HG03439 (cell line): Measurements from ENCODE around the gene FZD1.

Source experiments
- ATAC-seq: cut with Tn5 transposase; IDR thresholded peaks from one replicate; pipeline ENCODE4 v1.9.1; 2021; ENCODE audit warnings: mild to moderate bottlenecking, moderate library complexity; ENCODE audit not compliant: unreplicated experiment

The FZD1 gene

DNA sequence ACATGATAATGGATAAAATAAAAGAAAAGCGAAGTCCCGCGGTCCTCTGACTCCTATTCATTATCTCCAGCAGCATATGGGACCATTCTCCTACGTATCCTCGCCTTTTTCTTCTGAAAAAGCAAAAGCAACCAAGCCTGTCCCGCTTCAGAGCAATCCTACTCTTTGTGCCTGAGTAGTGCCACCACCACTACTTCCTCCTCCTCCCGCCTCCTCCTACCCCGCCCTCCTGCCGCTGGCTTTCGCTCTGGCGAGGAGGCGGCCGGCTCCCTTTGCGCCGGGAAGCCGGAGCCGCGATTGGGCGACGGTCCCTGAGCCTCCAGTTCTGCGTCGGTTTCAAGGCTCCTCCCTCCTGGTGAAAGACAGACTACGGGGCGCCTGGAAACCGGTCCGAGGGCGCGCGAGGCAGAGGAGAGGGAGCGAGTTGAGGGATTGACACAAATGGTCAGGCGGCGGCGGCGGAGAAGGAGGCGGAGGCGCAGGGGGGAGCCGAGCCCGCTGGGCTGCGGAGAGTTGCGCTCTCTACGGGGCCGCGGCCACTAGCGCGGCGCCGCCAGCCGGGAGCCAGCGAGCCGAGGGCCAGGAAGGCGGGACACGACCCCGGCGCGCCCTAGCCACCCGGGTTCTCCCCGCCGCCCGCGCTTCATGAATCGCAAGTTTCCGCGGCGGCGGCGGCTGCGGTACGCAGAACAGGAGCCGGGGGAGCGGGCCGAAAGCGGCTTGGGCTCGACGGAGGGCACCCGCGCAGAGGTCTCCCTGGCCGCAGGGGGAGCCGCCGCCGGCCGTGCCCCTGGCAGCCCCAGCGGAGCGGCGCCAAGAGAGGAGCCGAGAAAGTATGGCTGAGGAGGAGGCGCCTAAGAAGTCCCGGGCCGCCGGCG lies at the start of gene FZD1:
Gene FZD1, plus strand, starts transcription at position 388 of the 878 bp plus-strand sequence. Its CDS starts 448 bp downstream, at position 836.
- ATAC-seq = peak; percentile 93

DNA sequence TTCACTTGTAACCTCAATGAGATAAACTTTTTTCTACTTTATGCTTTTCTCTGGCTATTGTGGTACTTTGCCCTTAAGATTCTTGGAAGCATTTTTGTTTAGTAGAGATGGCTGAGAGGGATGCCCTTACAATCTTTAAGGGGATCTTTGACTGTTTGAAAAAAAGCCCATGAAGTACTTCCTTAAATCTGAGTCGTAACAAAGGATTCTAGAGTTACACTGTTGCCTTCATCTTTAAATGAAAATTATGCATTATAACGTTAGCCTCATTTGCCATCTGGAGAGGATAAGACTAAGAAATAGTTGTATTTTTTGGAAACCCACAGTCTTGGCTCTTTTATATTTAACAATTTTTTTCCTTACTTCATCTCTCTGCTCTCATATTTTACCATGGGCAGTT lies 37.8 kb upstream of the FZD1 start:
- ATAC-seq = no peak

DNA sequence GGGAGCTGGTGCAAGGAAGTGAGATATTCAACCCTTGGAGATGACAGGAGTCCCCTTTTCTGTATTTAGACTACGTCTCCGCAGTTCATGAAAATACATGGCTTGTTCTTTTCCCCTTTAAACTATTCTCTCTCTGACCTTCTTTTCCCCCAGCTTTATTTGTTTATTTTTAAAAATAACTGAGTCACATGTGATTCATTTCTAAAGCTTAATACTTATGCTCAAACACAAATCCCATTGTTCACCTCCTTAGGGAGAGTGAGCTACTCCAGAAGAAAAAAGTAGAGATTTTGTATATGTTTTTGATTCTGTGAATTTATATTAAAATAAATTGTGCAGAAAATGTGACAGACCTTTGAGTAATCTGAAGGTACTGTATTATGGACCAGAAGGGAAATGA lies 35.9 kb upstream of the FZD1 start:
- no peak for ATAC-seq

DNA sequence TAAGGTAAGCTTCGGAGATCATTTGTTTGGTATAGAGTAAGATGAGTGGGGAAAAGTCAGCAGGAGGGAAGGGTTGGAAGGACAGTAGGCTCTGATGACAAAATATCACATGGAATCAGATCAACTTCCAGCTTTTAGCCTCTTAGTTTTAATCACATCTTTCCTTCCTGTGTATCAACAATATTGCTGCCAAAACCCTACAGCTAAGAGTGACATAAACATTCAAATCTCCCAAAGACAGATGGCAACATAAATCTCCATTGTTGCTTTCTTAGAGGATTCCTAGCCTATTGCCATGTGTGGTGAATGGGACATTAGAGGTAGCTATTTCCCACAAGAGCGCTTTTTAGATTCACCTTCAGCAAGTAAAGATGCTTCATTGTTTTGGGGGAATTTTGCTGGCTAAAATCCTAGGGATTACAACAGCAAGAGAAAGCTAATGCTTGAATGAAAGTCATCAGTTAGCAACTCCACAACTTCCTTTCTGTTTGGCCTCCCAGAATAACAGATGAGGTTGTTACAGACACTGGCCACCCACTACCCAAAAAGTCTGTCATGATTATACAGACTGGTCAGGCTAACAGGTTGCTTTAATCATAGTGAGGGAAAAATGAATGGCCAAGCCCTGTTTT lies 35.2 kb upstream of the FZD1 start:
- ATAC-seq = no peak

GRCh38 chr7:91230100-91230499 lies 34.1 kb upstream of the FZD1 start:
- no peak for ATAC-seq

GRCh38 chr7:91230503-91230902 lies 33.7 kb upstream of the FZD1 start:
- ATAC-seq = no peak

- ATAC-seq = no peak
These were observed 31.0 kb upstream of the FZD1 start for GRCh38 chr7:91233212-91233611.

GRCh38 chr7:91235211-91235832 lies 28.9 kb upstream of the FZD1 start:
- ATAC-seq = no peak

GRCh38 chr7:91239171-91239604 lies 25.0 kb upstream of the FZD1 start:
- ATAC-seq = no peak

DNA sequence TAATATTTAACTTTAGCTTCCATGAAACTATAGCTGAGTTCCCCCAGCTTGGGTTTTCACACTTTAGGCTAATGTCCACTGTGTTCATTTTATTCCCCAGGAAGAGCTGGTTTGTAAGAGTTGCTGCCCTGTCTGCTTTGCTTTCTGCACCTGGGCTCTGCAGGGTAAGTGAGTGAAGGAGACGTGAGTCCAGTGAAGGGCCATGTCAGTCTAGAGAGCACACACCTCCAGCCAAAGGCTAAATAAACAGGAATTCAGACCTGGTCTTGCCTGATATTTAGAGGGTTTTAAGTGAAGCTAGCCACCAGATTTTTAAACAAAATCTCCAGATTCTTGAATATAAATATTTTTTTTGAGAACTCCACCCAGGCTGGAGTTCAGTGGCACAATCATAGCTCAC lies 24.5 kb upstream of the FZD1 start:
- no peak for ATAC-seq

DNA sequence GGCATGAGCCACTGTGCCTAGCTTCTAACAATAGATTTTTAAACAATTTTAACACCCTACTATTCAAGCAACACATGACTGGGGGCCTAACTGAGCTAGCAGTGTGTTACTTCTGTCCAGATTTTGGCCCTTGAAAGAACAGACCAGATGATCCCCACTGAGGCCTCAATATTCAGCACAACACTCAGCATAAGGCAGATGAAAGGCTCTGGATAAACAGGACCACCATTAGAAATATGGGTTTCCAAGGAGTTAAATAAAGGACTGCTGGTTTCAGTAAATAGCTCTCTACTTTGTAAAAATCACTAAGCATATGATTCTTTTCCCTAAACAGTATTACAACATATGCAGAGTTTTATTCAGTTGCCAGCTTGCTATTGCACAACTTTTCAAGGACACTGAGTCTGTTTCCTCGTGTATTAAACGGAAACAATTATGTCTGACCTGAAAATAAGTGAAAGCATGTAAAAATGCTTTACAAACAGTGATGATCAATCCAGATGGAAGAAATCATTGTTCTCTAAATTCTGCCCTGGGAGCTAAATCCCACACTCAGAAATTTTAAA lies 23.8 kb upstream of the FZD1 start:
- ATAC-seq = no peak

DNA sequence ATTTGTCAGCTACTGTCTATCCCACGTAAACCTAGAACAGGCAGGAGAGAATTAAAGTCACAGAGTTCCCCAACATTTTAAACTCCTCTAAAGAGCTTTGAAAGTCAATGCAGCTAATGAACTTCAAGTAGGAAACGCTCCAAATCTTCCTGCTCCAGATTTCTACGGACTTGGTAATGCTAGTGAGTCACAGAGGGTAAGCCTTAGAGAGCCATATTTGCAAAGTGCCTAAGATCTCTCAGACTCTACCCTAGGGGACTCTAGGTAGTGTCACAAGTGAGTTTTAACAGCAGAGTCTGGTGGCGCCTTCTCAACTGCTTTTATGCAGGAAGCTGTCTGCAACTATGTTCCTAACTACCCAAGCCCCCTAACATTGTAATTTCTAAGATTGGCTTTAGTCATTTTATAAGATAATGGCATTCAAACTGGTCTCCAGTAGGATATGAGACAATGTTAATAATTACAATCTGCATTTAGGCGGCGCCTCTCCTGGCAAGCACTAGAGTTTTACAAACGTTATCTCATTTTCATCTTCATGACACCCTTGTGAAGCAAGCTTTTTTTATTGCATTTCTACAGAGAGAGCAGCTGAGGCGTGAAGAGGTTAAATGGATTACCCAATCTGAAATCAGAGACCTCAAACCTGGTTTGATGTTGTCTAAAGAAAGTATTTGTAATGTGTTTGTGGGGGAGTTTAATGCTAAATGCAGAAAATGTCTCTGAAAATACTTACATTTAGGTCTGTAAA lies 22.0 kb upstream of the FZD1 start:
- no peak for ATAC-seq

GRCh38 chr7:91243591-91244301 lies 20.5 kb upstream of the FZD1 start:
- ATAC-seq = no peak

DNA sequence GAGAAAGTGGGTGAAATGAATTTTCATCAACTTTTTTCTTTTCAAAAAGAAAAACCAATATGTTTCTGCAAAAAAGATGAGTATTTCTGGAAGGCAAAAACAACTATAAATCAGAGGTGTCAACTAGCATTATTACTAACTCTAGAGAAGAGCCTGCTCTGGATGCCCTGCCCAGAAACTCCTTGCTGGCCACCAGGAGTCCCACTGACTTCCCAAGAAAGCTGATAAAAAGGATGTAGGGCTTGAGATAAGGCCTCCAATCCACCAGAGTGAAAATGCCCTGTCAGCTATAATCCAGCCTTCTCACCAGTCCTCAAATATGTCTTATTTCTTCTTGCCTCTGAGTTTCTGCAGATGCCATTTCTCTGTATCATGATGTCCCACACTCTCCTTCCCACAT lies 16.7 kb upstream of the FZD1 start:
- ATAC-seq = no peak

DNA sequence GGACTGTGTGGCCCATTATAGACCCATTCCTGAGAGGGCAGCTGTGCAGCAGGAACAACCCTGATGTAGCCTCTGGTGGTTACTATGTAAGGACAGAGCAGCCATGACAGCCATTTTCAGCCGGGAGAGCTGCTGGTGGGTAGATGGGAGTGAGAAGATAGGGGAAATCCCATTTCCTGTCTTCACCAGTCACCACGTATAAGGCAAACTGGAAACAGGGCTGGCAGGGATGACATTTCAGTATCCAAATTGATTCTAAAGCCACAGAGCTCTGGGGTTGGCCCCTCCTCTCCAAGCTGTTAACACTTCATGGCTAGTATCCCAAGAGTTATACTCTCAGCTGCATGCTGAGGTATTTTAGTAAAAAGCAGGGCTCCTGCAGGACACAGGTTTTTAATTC lies 15.2 kb upstream of the FZD1 start:
- ATAC-seq = no peak

GRCh38 chr7:91249506-91250233 lies 14.6 kb upstream of the FZD1 start:
- no peak for ATAC-seq

DNA sequence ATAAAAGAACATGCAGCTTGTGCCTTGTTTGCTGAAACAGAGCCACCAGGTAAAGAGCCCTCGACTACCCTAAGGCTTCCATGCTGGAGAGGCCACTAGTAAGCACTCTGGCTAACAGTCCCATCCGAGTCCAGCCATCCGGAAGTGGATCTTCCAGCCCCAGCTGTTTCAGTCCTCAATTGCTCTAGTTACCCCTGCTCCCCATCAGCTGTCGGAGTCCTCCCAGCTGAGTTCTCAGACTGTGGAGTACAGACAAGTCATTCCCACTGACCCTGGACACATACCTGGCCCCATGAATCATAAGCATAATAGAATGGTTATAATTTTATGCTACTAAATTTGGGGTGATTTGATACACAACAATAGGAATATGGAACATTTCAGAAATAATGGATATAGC lies 13.5 kb upstream of the FZD1 start:
- ATAC-seq = no peak

- ATAC-seq = no peak
These were observed 12.4 kb upstream of the FZD1 start for GRCh38 chr7:91251877-91252276.

- ATAC-seq = no peak
These were observed 718 bp upstream of the FZD1 start for GRCh38 chr7:91263384-91264045.
